ENCODE data around the gene PACS2. TPM values are rescaled to one million over a fixed set of nuclear protein-coding genes. Genes with fewer than 3 reads are reported as not detected.
A peak's percentile ranks its signal among the peaks of the same experiment; 100 is the strongest.

Gene PACS2
- total and polyA plus RNA-seq, 4 donors, result 5.1 to 21.9 (median 9.8) TPM

- H3K4me3 ChIP-seq (ENCODE audit: low read depth in 1 of 3, low read length in 3 of 3), result peak overlapping the region in 1 of 3 donors; percentile 47
- WGBS, result 11% methylated on average over 86 of the region's 86 CpGs
- no peaks in the 10 kb centered on the region for H3K36me3 ChIP-seq (ENCODE audit: control insufficient read depth in 4 of 4, insufficient read depth in 3 of 4, low read depth in 1 of 4, low read length in 3 of 4)
- H3K9me3 ChIP-seq (ENCODE audit: control insufficient read depth in 4 of 4, low read length in 3 of 4), result no peaks in the 10 kb centered on the region
- H3K4me1 ChIP-seq (ENCODE audit: control insufficient read depth in 4 of 4, insufficient read depth in 4 of 4, low read length in 3 of 4), result peaks cover 2 to 19% (median 11%) of the 10 kb centered on the region in 4 donors
- no peak overlapping the region for H3K9ac ChIP-seq (ENCODE audit: low read depth in 1 of 2, low read length in 2 of 2)
- TF ChIP-seq REST (IDR thresholded peaks at IDR 0.05), result no peak
- no peak for TF ChIP-seq RAD21 (IDR thresholded peaks at IDR 0.05)
- no peak for TF ChIP-seq HNF4G (IDR thresholded peaks at IDR 0.05)
- TF ChIP-seq FOXA2 (IDR thresholded peaks at IDR 0.05), result no peak
- TF ChIP-seq YY1 (IDR thresholded peaks at IDR 0.05), result no peak
- TF ChIP-seq EGR1 (IDR thresholded peaks at IDR 0.05; ENCODE audit: low read depth in 2 of 2), result no peak
- TF ChIP-seq JUND (IDR thresholded peaks at IDR 0.05), result no peak
- TF ChIP-seq MAX (IDR thresholded peaks at IDR 0.05), result no peak
- TF ChIP-seq HNF4A (conservative IDR thresholded peaks at IDR 0.05), result no peak
- no peak for TF ChIP-seq TAF1 (conservative IDR thresholded peaks at IDR 0.05)
- TF ChIP-seq SP1 (IDR thresholded peaks at IDR 0.05), result no peak
- TF ChIP-seq GABPA (IDR thresholded peaks at IDR 0.05 in 1 of 2, conservative IDR thresholded peaks at IDR 0.05 in 1 of 2), result no peak
- no peak for TF ChIP-seq CTCF (IDR thresholded peaks at IDR 0.05; ENCODE audit: low read depth, low read length, missing input control)
- no peaks in the 10 kb centered on the region for H3K27me3 ChIP-seq (ENCODE audit: control insufficient read depth in 4 of 4, insufficient read depth in 4 of 4, low read length in 3 of 4)
- peak; percentile 57 for DNase-seq (ENCODE audit: low spot score)
- H3K27ac ChIP-seq (ENCODE audit: low read depth in 1 of 2, low read length in 2 of 2), result no peak overlapping the region
These were observed 96.7 kb downstream of the PACS2 start for GRCh38 chr14:105411017-105411941.

GRCh38 chr14:105411985-105412770 is 97.6 kb downstream of the PACS2 start:
- H3K27me3 ChIP-seq (ENCODE audit: control insufficient read depth in 4 of 4, insufficient read depth in 4 of 4, low read length in 3 of 4), result no peaks in the 10 kb centered on the region
- no peak overlapping the region for H3K4me3 ChIP-seq (ENCODE audit: low read depth in 1 of 3, low read length in 3 of 3)
- peaks cover 2 to 19% (median 11%) of the 10 kb centered on the region in 4 donors for H3K4me1 ChIP-seq (ENCODE audit: control insufficient read depth in 4 of 4, insufficient read depth in 4 of 4, low read length in 3 of 4)
- no peak overlapping the region for H3K9ac ChIP-seq (ENCODE audit: low read depth in 1 of 2, low read length in 2 of 2)
- H3K27ac ChIP-seq (ENCODE audit: low read depth in 1 of 2, low read length in 2 of 2), result no peak overlapping the region
- H3K36me3 ChIP-seq (ENCODE audit: control insufficient read depth in 4 of 4, insufficient read depth in 3 of 4, low read depth in 1 of 4, low read length in 3 of 4), result no peaks in the 10 kb centered on the region
- H3K9me3 ChIP-seq (ENCODE audit: control insufficient read depth in 4 of 4, low read length in 3 of 4), result no peaks in the 10 kb centered on the region
- 82% methylated on average over 17 of the region's 17 CpGs for WGBS
- no peak for DNase-seq (ENCODE audit: low spot score)
- TF ChIP-seq RAD21 (IDR thresholded peaks at IDR 0.05) (no peak), REST (IDR thresholded peaks at IDR 0.05) (no peak), ATF3 (IDR thresholded peaks at IDR 0.05) (no peak), TAF1 (conservative IDR thresholded peaks at IDR 0.05) (no peak), NR2F2 (IDR thresholded peaks at IDR 0.05) (no peak), FOXA2 (IDR thresholded peaks at IDR 0.05) (no peak), HNF4A (conservative IDR thresholded peaks at IDR 0.05) (no peak), ZBTB33 (IDR thresholded peaks at IDR 0.05) (no peak), YY1 (IDR thresholded peaks at IDR 0.05) (no peak), FOXA1 (IDR thresholded peaks at IDR 0.05) (no peak), GABPA (IDR thresholded peaks at IDR 0.05 in 1 of 2, conservative IDR thresholded peaks at IDR 0.05 in 1 of 2) (no peak), EGR1 (IDR thresholded peaks at IDR 0.05; ENCODE audit: low read depth in 2 of 2) (no peak), JUND (IDR thresholded peaks at IDR 0.05) (no peak)
